Prostate gland (tissue), 2 donors: ENCODE measurements around the gene SAMD4A.

ENCODE experiments used
- POLR2A ChIP-seq: fragments of 450-650 bp; IDR thresholded peaks from one replicate; pipeline ENCODE4 v1.6.1; 2016; ENCODE audit warnings: antibody characterized with exemption, mild to moderate bottlenecking
- POLR2AphosphoS5 ChIP-seq: sonication (generic); formaldehyde crosslinking; IDR thresholded peaks from one replicate; pipeline ENCODE4 v1.6.1; 2017; ENCODE audit warnings: antibody characterized with exemption
- TF ChIP-seq, protein P1 (sequence below), 4 experiments: fragments of 200-600 bp in 2 of 4; fragments of 450-650 bp in 2 of 4; sonication (generic) in 2 of 4; IDR thresholded peaks; 1 replicate in 3 of 4; 2 replicates in 1 of 4; pipeline ENCODE4 v1.5.1; 2016 to 2019; ENCODE audit warnings: antibody characterized with exemption in 4 of 4, mild to moderate bottlenecking in 2 of 4, moderate library complexity in 2 of 4

- TF ChIP-seq, protein P1, sequence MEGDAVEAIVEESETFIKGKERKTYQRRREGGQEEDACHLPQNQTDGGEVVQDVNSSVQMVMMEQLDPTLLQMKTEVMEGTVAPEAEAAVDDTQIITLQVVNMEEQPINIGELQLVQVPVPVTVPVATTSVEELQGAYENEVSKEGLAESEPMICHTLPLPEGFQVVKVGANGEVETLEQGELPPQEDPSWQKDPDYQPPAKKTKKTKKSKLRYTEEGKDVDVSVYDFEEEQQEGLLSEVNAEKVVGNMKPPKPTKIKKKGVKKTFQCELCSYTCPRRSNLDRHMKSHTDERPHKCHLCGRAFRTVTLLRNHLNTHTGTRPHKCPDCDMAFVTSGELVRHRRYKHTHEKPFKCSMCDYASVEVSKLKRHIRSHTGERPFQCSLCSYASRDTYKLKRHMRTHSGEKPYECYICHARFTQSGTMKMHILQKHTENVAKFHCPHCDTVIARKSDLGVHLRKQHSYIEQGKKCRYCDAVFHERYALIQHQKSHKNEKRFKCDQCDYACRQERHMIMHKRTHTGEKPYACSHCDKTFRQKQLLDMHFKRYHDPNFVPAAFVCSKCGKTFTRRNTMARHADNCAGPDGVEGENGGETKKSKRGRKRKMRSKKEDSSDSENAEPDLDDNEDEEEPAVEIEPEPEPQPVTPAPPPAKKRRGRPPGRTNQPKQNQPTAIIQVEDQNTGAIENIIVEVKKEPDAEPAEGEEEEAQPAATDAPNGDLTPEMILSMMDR (IDR thresholded peaks at IDR 0.05): no peak
- TF ChIP-seq POLR2A (no peak), POLR2AphosphoS5 (no peak)
Observed at GRCh38 chr14:54807428-54807827, 240.5 kb downstream of the SAMD4A start.
